K562 (cell line): Measurements from ENCODE around the gene CLCN2. TPM values are rescaled to one million over a fixed set of nuclear protein-coding genes. Genes with fewer than 3 reads are reported as not detected.

ENCODE experiments used
- CXXC5 ChIP-seq: fragments of 250-450 bp; sonication (Bioruptor Pico); IDR thresholded peaks from 2 replicates; pipeline ENCODE4 v1.8.0; 2022; ENCODE audit warnings: inconsistent platforms, mild to moderate bottlenecking, moderate library complexity
- FOXP1 ChIP-seq: sonication (generic); formaldehyde crosslinking; IDR thresholded peaks from 2 replicates; pipeline ENCODE4 v1.8.0; 2022; ENCODE audit warnings: mild to moderate bottlenecking, missing genetic modification reagents
- MAFF ChIP-seq: IDR thresholded peaks from 2 replicates; pipeline ENCODE4 v1.6.1; 2012; ENCODE audit warnings: low read length, improper control_type of control experiment
- POU5F1 ChIP-seq: fragments of 150-350 bp; IDR thresholded peaks from 2 replicates; pipeline ENCODE4 v1.6.1; 2014; ENCODE audit warnings: borderline replicate concordance, low read length, low read depth, mild to moderate bottlenecking; ENCODE audit not compliant: partially characterized antibody
- RBM34 ChIP-seq: fragments of 200-400 bp; formaldehyde crosslinking; IDR thresholded peaks from 2 replicates; pipeline ENCODE4 v1.6.1; 2018; ENCODE audit warnings: low read length, borderline replicate concordance; ENCODE audit not compliant: insufficient read depth
- RHOXF2B ChIP-seq: fragments of 250-450 bp; sonication (Bioruptor Pico); conservative IDR thresholded peaks from 2 replicates; pipeline ENCODE4 v1.5.1; 2021
- SIN3B ChIP-seq: fragments of 450-650 bp; IDR thresholded peaks from 2 replicates; pipeline ENCODE4 v1.6.1; 2017; ENCODE audit warnings: low read depth, mild to moderate bottlenecking, moderate library complexity
- TAF15 ChIP-seq: fragments of 200-400 bp; formaldehyde crosslinking; IDR thresholded peaks from 2 replicates; pipeline ENCODE4 v1.6.1; 2017; ENCODE audit warnings: mild to moderate bottlenecking, low read depth, low read length, moderate library complexity
- ZKSCAN1 ChIP-seq: fragments of 150-350 bp; IDR thresholded peaks from 2 replicates; pipeline ENCODE4 v1.6.1; 2016; ENCODE audit warnings: low read depth, low read length
- ZNF644 ChIP-seq: fragments of 200-800 bp; sonication (Bioruptor generic); IDR thresholded peaks from 2 replicates; pipeline ENCODE4 v1.6.1; 2016; ENCODE audit warnings: low read depth, missing genetic modification characterization, missing compliant biosample characterization
- polyA plus RNA-seq, 8 experiments: library from polyadenylated mRNA; depleted of rRNA in 4 of 8; stranded (reverse) in 5 of 8; unstranded in 3 of 8; fragments of >200 nt; fragmentation: Nextera tagmentation in 2 of 8; fragmentation: Illumina TruSeq in 1 of 8; extraction: Ambion mirVana in 2 of 8; extraction: Trizol in 1 of 8; gene quantifications; 2 replicates each; pipeline versions ENCODE4 v1.2.1 to v1.2.3, GENCODE V29; 2011 to 2014; ENCODE audit warnings: inconsistent platforms in 1 of 8, missing spikeins in 1 of 8
- total RNA-seq, 7 experiments: library from RNA; depleted of rRNA in 6 of 7; stranded (reverse); fragments of >200 nt in 6 of 7; fragmentation: Illumina TruSeq in 2 of 7; extraction: Trizol in 2 of 7; gene quantifications; 2 replicates each; pipeline versions ENCODE4 v1.2.1 to v1.2.3, GENCODE V29; 2011 to 2021; ENCODE audit warnings: low replicate concordance in 1 of 7
- TF ChIP-seq, protein P1 (sequence below): fragments of 200-600 bp; sonication (generic); IDR thresholded peaks from one replicate; pipeline ENCODE4 v1.6.1; 2012; ENCODE audit warnings: mild to moderate bottlenecking, low read depth, low read length, inconsistent platforms
- TF ChIP-seq, protein P2 (sequence below): fragments of 250-450 bp; sonication (Bioruptor Pico); IDR thresholded peaks from 2 replicates; pipeline ENCODE4 v1.8.0; 2022; ENCODE audit warnings: moderate library complexity, mild to moderate bottlenecking, inconsistent platforms
- TF ChIP-seq, protein P3 (sequence below): fragments of 450-650 bp; formaldehyde crosslinking; IDR thresholded peaks from 2 replicates; pipeline ENCODE4 v1.4.0; 2020; ENCODE audit warnings: mild to moderate bottlenecking, moderate library complexity

CLCN2 gene
- total and polyA plus RNA-seq, 9 of the 15 experiments (the other 6 are each of a cell fraction or from before 2014, with no cell fraction given), result 0.10 to 14.0 (median 6.9) TPM

DNA sequence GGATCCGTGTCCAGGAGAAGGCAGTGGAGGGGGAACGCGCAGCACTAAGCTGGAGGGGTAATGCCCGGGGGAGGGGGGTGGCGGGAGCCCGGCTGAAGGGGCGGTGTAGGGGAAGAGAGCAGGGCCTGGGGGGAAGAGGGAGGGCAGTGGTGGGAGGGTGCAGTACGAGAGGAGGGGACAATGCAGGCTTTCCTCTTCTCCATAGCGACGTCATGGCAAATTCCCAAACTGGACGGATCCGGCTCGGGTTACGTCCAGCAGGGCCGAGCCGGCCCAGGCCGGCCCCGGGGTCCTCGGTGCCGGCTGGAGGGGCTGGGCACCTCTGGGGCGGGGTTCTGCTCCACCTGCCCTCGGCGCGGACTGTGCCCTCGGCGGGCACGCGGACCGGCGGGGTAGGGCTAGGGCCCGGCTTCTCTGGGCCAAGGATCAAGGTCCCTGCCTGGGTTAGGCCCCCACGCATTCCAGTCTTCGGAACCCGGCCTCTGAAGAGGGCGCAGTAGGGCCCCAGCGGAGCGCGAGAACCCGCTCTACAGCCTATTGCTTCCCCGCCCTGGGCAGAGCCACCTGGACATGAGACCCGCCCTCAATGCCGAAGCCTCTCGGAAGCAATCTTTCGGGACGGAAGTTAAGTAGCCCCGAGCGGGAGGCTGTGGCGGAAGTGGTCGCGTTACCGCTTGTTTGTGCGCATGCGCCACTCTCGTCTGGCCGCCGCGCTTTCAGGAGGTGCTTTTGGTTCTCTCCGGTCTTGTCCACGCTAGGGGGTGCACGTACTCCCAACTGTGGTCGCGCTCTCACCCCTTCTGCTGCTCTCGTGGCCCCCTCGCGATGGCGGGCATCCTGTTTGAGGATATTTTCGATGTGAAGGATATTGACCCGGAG, 1.5 kb upstream of the CLCN2 start (continued):
- TF ChIP-seq, protein P1, sequence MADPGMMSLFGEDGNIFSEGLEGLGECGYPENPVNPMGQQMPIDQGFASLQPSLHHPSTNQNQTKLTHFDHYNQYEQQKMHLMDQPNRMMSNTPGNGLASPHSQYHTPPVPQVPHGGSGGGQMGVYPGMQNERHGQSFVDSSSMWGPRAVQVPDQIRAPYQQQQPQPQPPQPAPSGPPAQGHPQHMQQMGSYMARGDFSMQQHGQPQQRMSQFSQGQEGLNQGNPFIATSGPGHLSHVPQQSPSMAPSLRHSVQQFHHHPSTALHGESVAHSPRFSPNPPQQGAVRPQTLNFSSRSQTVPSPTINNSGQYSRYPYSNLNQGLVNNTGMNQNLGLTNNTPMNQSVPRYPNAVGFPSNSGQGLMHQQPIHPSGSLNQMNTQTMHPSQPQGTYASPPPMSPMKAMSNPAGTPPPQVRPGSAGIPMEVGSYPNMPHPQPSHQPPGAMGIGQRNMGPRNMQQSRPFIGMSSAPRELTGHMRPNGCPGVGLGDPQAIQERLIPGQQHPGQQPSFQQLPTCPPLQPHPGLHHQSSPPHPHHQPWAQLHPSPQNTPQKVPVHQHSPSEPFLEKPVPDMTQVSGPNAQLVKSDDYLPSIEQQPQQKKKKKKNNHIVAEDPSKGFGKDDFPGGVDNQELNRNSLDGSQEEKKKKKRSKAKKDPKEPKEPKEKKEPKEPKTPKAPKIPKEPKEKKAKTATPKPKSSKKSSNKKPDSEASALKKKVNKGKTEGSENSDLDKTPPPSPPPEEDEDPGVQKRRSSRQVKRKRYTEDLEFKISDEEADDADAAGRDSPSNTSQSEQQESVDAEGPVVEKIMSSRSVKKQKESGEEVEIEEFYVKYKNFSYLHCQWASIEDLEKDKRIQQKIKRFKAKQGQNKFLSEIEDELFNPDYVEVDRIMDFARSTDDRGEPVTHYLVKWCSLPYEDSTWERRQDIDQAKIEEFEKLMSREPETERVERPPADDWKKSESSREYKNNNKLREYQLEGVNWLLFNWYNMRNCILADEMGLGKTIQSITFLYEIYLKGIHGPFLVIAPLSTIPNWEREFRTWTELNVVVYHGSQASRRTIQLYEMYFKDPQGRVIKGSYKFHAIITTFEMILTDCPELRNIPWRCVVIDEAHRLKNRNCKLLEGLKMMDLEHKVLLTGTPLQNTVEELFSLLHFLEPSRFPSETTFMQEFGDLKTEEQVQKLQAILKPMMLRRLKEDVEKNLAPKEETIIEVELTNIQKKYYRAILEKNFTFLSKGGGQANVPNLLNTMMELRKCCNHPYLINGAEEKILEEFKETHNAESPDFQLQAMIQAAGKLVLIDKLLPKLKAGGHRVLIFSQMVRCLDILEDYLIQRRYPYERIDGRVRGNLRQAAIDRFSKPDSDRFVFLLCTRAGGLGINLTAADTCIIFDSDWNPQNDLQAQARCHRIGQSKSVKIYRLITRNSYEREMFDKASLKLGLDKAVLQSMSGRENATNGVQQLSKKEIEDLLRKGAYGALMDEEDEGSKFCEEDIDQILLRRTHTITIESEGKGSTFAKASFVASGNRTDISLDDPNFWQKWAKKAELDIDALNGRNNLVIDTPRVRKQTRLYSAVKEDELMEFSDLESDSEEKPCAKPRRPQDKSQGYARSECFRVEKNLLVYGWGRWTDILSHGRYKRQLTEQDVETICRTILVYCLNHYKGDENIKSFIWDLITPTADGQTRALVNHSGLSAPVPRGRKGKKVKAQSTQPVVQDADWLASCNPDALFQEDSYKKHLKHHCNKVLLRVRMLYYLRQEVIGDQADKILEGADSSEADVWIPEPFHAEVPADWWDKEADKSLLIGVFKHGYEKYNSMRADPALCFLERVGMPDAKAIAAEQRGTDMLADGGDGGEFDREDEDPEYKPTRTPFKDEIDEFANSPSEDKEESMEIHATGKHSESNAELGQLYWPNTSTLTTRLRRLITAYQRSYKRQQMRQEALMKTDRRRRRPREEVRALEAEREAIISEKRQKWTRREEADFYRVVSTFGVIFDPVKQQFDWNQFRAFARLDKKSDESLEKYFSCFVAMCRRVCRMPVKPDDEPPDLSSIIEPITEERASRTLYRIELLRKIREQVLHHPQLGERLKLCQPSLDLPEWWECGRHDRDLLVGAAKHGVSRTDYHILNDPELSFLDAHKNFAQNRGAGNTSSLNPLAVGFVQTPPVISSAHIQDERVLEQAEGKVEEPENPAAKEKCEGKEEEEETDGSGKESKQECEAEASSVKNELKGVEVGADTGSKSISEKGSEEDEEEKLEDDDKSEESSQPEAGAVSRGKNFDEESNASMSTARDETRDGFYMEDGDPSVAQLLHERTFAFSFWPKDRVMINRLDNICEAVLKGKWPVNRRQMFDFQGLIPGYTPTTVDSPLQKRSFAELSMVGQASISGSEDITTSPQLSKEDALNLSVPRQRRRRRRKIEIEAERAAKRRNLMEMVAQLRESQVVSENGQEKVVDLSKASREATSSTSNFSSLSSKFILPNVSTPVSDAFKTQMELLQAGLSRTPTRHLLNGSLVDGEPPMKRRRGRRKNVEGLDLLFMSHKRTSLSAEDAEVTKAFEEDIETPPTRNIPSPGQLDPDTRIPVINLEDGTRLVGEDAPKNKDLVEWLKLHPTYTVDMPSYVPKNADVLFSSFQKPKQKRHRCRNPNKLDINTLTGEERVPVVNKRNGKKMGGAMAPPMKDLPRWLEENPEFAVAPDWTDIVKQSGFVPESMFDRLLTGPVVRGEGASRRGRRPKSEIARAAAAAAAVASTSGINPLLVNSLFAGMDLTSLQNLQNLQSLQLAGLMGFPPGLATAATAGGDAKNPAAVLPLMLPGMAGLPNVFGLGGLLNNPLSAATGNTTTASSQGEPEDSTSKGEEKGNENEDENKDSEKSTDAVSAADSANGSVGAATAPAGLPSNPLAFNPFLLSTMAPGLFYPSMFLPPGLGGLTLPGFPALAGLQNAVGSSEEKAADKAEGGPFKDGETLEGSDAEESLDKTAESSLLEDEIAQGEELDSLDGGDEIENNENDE, result no peak
- no peak for TF ChIP-seq POU5F1
- TF ChIP-seq ZKSCAN1, result no peak
- no peak for TF ChIP-seq RBM34
- TF ChIP-seq, protein P2, sequence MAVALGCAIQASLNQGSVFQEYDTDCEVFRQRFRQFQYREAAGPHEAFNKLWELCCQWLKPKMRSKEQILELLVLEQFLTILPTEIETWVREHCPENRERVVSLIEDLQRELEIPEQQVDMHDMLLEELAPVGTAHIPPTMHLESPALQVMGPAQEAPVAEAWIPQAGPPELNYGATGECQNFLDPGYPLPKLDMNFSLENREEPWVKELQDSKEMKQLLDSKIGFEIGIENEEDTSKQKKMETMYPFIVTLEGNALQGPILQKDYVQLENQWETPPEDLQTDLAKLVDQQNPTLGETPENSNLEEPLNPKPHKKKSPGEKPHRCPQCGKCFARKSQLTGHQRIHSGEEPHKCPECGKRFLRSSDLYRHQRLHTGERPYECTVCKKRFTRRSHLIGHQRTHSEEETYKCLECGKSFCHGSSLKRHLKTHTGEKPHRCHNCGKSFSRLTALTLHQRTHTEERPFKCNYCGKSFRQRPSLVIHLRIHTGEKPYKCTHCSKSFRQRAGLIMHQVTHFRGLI (CRISPR knock-in tag), result no peak
- TF ChIP-seq MAFF, result no peak
- TF ChIP-seq, protein P3, sequence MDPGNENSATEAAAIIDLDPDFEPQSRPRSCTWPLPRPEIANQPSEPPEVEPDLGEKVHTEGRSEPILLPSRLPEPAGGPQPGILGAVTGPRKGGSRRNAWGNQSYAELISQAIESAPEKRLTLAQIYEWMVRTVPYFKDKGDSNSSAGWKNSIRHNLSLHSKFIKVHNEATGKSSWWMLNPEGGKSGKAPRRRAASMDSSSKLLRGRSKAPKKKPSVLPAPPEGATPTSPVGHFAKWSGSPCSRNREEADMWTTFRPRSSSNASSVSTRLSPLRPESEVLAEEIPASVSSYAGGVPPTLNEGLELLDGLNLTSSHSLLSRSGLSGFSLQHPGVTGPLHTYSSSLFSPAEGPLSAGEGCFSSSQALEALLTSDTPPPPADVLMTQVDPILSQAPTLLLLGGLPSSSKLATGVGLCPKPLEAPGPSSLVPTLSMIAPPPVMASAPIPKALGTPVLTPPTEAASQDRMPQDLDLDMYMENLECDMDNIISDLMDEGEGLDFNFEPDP (CRISPR knock-in tag), result no peak
- 0 out of 2 replicates have a peak, but pooled peaks have one; percentile 3 for TF ChIP-seq FOXP1 (CRISPR knock-in tag)
- no peak for TF ChIP-seq RHOXF2B (CRISPR knock-in tag)
- no peak for TF ChIP-seq SIN3B
- TF ChIP-seq ZNF644 (tag), result no peak
- no peak for TF ChIP-seq TAF15
- TF ChIP-seq CXXC5, result peak; percentile 70
